Fibroblast of lung (primary cell): Measurements from ENCODE around the gene ADI1.

Source experiments
- EZH2 ChIP-seq: IDR thresholded peaks from 2 replicates; pipeline ENCODE4 v1.5.1; 2012; ENCODE audit warnings: low read length, control low read depth, mild to moderate bottlenecking; ENCODE audit errors: missing control alignments
- TF ChIP-seq, protein P1 (sequence below), 2 donors: IDR thresholded peaks in 1 of 2; conservative IDR thresholded peaks in 1 of 2; 1 replicate in 1 of 2; 2 replicates in 1 of 2; pipeline ENCODE4 v1.5.1; 2011 to 2012; ENCODE audit warnings: low read length in 2 of 2, control low read depth in 1 of 2, inconsistent platforms in 1 of 2, low read depth in 1 of 2, mild to moderate bottlenecking in 1 of 2

DNA sequence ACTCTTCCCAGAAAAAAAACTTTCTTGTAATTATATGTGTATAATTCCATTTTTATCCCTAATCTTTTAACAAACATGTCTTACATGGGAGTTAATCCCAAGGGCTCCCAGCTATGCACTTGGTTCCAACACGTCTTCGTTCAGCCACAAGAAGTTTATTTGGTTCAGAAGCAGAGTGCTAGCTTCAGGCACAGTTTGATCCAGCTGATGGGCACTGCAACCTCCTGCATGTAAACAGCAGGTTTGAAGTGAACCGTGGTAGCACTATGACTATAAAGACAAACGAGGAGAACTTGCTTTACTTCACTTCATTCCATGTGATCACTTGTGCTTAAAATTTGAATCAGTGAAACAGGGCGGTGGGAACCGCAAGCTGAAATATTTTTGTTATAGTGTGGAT, 45.8 kb upstream of the ADI1 start:
- TF ChIP-seq, protein P1, sequence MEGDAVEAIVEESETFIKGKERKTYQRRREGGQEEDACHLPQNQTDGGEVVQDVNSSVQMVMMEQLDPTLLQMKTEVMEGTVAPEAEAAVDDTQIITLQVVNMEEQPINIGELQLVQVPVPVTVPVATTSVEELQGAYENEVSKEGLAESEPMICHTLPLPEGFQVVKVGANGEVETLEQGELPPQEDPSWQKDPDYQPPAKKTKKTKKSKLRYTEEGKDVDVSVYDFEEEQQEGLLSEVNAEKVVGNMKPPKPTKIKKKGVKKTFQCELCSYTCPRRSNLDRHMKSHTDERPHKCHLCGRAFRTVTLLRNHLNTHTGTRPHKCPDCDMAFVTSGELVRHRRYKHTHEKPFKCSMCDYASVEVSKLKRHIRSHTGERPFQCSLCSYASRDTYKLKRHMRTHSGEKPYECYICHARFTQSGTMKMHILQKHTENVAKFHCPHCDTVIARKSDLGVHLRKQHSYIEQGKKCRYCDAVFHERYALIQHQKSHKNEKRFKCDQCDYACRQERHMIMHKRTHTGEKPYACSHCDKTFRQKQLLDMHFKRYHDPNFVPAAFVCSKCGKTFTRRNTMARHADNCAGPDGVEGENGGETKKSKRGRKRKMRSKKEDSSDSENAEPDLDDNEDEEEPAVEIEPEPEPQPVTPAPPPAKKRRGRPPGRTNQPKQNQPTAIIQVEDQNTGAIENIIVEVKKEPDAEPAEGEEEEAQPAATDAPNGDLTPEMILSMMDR (conservative IDR thresholded peaks at IDR 0.05 in 1 of 2, IDR thresholded peaks at IDR 0.05 in 1 of 2; ENCODE audit: low read depth in 1 of 2, low read length in 2 of 2): no peak
- no peak for TF ChIP-seq EZH2
